K562 (cell line): Measurements from ENCODE around the gene ITPKA. TPM values are rescaled to one million over a fixed set of nuclear protein-coding genes. Genes with fewer than 3 reads are reported as not detected.

Experiments used
- ATAC-seq: fragments of 200-7000 bp; cut with Tn5 transposase; 3 replicates; pipeline ENCODE4 v1.9.1; 2020; ENCODE audit warnings: moderate library complexity
- BruUV-seq: library from RNA; stranded (reverse); fragments of 400-500 nt; replicated peaks from 2 replicates; lab custom pipeline; 2021; lab: Mats Ljungman, UMichigan
- CTCF ChIA-PET: fragments of 300-600 bp; formaldehyde crosslinking; extraction: SDS; loops from one replicate; lab custom pipeline; 2021; ENCODE audit warnings: low intra/inter-chr PET ratio; lab: Yijun Ruan, JAX
- POLR2A ChIA-PET: fragments of 300-600, 350-650 bp; sonication (Branson Sonifier 250); formaldehyde crosslinking; extraction: SDS; loops from one replicate; lab custom pipeline; 2021; ENCODE audit warnings: antibody characterized with exemption, inconsistent platforms; lab: Yijun Ruan, JAX
- DNase-seq, 4 experiments: peaks; one replicate each; pipeline versions ENCODE4 v3.0.0 to v3.0.0-alpha.2; 2011 to 2018; ENCODE audit warnings: low spot score in 3 of 4, mixed read lengths in 3 of 4; ENCODE audit errors: extremely low read depth in 1 of 4
- FAIRE-seq: peaks from 2 replicates; lab custom pipeline; 2011; peaks lifted over from hg19 to GRCh38; lab: Jason Lieb, UNC
- H2AFZ ChIP-seq: 2 replicates; pipeline ENCODE4 v1.6.0; 2011; ENCODE audit warnings: low read depth, low read length, control low read depth, inconsistent platforms
- H3K27ac ChIP-seq: fragments of 200-600 bp; 3 replicates; pipeline ENCODE4 v1.8.0; 2011; ENCODE audit warnings: low read depth, mild to moderate bottlenecking, control low read depth, inconsistent platforms, low read length, moderate library complexity, mixed read lengths; ENCODE audit errors: extremely low read depth
- H3K27me3 ChIP-seq, 2 experiments: fragments of 300-600 bp in 1 of 2; 2 replicates in 1 of 2; 3 replicates in 1 of 2; pipeline versions ENCODE4 v1.6.0 to v1.8.0; 2011; ENCODE audit warnings: inconsistent platforms in 2 of 2, low read length in 2 of 2, mild to moderate bottlenecking in 1 of 2, mixed read lengths in 1 of 2, moderate library complexity in 1 of 2; ENCODE audit not compliant: control insufficient read depth in 2 of 2, insufficient read depth in 2 of 2
- H3K36me3 ChIP-seq: fragments of 300-600 bp; 3 replicates; pipeline ENCODE4 v1.8.0; 2011; ENCODE audit warnings: mild to moderate bottlenecking, low read length, inconsistent platforms; ENCODE audit not compliant: control insufficient read depth, insufficient read depth
- H3K4me1 ChIP-seq, 2 experiments: fragments of 200-600 bp in 1 of 2; replicated peaks in 1 of 2; 2 replicates in 1 of 2; 3 replicates in 1 of 2; pipeline versions ENCODE4 v1.5.1 to v1.8.0; 2011; ENCODE audit warnings: inconsistent platforms in 2 of 2, low read length in 2 of 2, mild to moderate bottlenecking in 1 of 2, mixed read lengths in 1 of 2, moderate library complexity in 1 of 2; ENCODE audit not compliant: control insufficient read depth in 2 of 2, insufficient read depth in 2 of 2
- H3K4me2 ChIP-seq: 2 replicates; pipeline ENCODE4 v1.6.1; 2011; ENCODE audit warnings: low read length, control low read depth, inconsistent platforms, mixed read lengths; ENCODE audit not compliant: insufficient read depth
- H3K4me3 ChIP-seq: fragments of 200-600 bp; sonication (generic), shearing (Covaris generic); 2 replicates; pipeline ENCODE4 v1.5.1; 2016; ENCODE audit warnings: control low read depth, inconsistent platforms
- H3K79me2 ChIP-seq: fragments of 200-600 bp; 3 replicates; pipeline ENCODE4 v1.8.0; 2011; ENCODE audit warnings: low read length, inconsistent platforms; ENCODE audit not compliant: control insufficient read depth, insufficient read depth
- H3K9ac ChIP-seq, 2 experiments: 2 replicates each; pipeline versions ENCODE4 v1.6.0 to v1.6.1; 2011; ENCODE audit warnings: low read depth in 2 of 2, low read length in 2 of 2, control low read depth in 1 of 2, inconsistent platforms in 1 of 2, mild to moderate bottlenecking in 1 of 2, mixed read lengths in 1 of 2; ENCODE audit not compliant: insufficient read depth in 1 of 2
- H3K9me1 ChIP-seq: one replicate; pipeline ENCODE4 v1.6.0; 2011; ENCODE audit warnings: inconsistent platforms, mild to moderate bottlenecking, low read length, moderate library complexity; ENCODE audit not compliant: control insufficient read depth, insufficient read depth
- H3K9me3 ChIP-seq: replicated peaks from 2 replicates; pipeline ENCODE4 v1.5.1; 2011; ENCODE audit warnings: low read depth, low read length, inconsistent platforms; ENCODE audit not compliant: control insufficient read depth, insufficient read depth
- H4K20me1 ChIP-seq: replicated peaks from 2 replicates; pipeline ENCODE4 v1.6.1; 2011; ENCODE audit warnings: low read length, inconsistent platforms, mixed read lengths; ENCODE audit not compliant: control insufficient read depth, insufficient read depth
- KDM1A ChIP-seq, 2 experiments: fragments of 450-650 bp; IDR thresholded peaks; 2 replicates each; pipeline ENCODE4 v1.6.1; 2016; ENCODE audit warnings: mild to moderate bottlenecking in 2 of 2
- MEF2A ChIP-seq: IDR thresholded peaks from 2 replicates; pipeline ENCODE4 v1.6.1; 2011; ENCODE audit warnings: low read depth, mild to moderate bottlenecking, low read length, moderate library complexity; ENCODE audit not compliant: control insufficient read depth
- ZNF146 ChIP-seq: IDR thresholded peaks from one replicate; pipeline ENCODE4 v1.6.1; 2018; ENCODE audit warnings: missing compliant biosample characterization; ENCODE audit not compliant: unreplicated experiment
- WGBS: fragments of 100-300 bp; shearing (Covaris generic); methylation state at CpG from one replicate; pipeline ENCODE4 v1.1.6; 2016; ENCODE audit warnings: low coverage, mixed read lengths; ENCODE audit not compliant: insufficient coverage; ENCODE audit errors: missing lambda C conversion rate; 5-methylcytosine and 5-hydroxymethylcytosine counted together
- in situ Hi-C: fragments of 300-500 bp; cut with MboI; formaldehyde crosslinking; loops from 4 replicates; pipeline ENCODE4 v1.15.0; 2018; ENCODE audit warnings: inconsistent platforms, mixed read lengths
- intact Hi-C: fragments of 100-400 bp; cut with micrococcal nuclease; formaldehyde crosslinking; loops from 2 replicates; pipeline ENCODE4 v1.14.2; 2022
- polyA plus RNA-seq, 8 experiments: library from polyadenylated mRNA; depleted of rRNA in 4 of 8; stranded (reverse) in 5 of 8; unstranded in 3 of 8; fragments of >200 nt; fragmentation: Nextera tagmentation in 2 of 8; fragmentation: Illumina TruSeq in 1 of 8; extraction: Ambion mirVana in 2 of 8; extraction: Trizol in 1 of 8; gene quantifications; 2 replicates each; pipeline versions ENCODE4 v1.2.1 to v1.2.3, GENCODE V29; 2011 to 2014; ENCODE audit warnings: inconsistent platforms in 1 of 8, missing spikeins in 1 of 8
- total RNA-seq, 7 experiments: library from RNA; depleted of rRNA in 6 of 7; stranded (reverse); fragments of >200 nt in 6 of 7; fragmentation: Illumina TruSeq in 2 of 7; extraction: Trizol in 2 of 7; gene quantifications; 2 replicates each; pipeline versions ENCODE4 v1.2.1 to v1.2.3, GENCODE V29; 2011 to 2021; ENCODE audit warnings: low replicate concordance in 1 of 7
- TF ChIP-seq, protein P1 (sequence below): fragments of 450-650 bp; IDR thresholded peaks from 2 replicates; pipeline ENCODE4 v1.6.1; 2018; ENCODE audit not compliant: partially characterized antibody

ITPKA gene
- total and polyA plus RNA-seq, 9 of the 15 experiments (the other 6 are each of a cell fraction or from before 2014, with no cell fraction given), result 0.14 to 68.4 (median 11.5) TPM

DNA sequence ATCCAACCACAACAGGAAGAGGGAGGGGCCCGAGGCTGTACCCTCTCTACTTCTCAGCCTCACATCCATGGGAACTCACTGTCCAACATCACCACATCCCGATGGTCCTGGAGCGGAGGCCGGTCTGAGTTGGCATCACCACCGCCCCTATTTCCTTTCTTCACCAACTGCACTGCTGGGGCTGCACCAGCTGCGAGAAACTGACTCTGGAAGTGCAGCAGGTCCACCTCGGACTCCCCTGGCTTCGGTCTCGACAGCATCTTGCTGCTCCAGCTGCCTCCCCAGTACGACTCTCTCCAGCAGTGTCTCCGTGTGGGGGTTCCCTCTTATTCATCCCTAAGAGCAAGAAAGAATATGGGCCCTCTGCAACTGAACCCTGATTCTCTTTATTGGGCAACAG is 43.2 kb downstream of the ITPKA start (continued):
- TF ChIP-seq, protein P1, sequence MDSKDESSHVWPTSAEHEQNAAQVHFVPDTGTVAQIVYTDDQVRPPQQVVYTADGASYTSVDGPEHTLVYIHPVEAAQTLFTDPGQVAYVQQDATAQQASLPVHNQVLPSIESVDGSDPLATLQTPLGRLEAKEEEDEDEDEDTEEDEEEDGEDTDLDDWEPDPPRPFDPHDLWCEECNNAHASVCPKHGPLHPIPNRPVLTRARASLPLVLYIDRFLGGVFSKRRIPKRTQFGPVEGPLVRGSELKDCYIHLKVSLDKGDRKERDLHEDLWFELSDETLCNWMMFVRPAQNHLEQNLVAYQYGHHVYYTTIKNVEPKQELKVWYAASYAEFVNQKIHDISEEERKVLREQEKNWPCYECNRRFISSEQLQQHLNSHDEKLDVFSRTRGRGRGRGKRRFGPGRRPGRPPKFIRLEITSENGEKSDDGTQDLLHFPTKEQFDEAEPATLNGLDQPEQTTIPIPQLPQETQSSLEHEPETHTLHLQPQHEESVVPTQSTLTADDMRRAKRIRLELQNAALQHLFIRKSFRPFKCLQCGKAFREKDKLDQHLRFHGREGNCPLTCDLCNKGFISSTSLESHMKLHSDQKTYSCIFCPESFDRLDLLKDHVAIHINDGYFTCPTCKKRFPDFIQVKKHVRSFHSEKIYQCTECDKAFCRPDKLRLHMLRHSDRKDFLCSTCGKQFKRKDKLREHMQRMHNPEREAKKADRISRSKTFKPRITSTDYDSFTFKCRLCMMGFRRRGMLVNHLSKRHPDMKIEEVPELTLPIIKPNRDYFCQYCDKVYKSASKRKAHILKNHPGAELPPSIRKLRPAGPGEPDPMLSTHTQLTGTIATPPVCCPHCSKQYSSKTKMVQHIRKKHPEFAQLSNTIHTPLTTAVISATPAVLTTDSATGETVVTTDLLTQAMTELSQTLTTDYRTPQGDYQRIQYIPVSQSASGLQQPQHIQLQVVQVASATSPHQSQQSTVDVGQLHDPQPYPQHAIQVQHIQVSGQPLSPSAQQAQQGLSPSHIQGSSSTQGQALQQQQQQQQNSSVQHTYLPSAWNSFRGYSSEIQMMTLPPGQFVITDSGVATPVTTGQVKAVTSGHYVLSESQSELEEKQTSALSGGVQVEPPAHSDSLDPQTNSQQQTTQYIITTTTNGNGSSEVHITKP, result no peak

DNA sequence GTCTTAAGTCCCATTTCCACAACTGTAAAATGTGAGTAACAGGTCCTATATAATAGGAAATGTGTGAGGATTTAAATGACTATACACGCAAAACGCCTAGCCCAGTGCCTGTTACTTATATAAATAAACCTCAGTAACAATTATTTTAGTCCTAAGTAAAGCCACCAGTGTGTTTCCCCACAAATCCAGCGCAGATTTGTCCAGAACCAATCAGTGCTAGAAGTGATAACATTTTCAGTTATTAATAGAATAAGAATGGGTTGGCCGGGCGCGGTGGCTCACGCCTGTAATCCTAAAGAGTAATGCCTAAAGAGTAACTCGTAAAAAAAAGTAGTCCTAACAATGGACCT is 49.8 kb downstream of the ITPKA start:
- CTCF ChIA-PET, result no interaction called here

More for the DNA sequence above, 49.8 kb downstream of the ITPKA start:
- no peaks in the 10 kb centered on the region for H3K9me1 ChIP-seq
- H3K27ac ChIP-seq, result peak overlapping the region; percentile 86
- peaks cover 5 to 11% of the 10 kb centered on the region in 2 experiments; a peak in 3 of 5 replicates for H3K4me1 ChIP-seq
- BruUV-seq, result no TSS peak
- 0% methylated on average over 8 of the region's 8 CpGs for WGBS
- H3K9me3 ChIP-seq, result no peaks in the 10 kb centered on the region
- intact Hi-C loops (no loop called here), in situ Hi-C loops (no loop called here)
- H3K79me2 ChIP-seq, result peaks cover 25% of the 10 kb centered on the region
- TF ChIP-seq ZNF146 (CRISPR knock-in tag), result no peak
- TF ChIP-seq KDM1A (IDR thresholded peaks at IDR 0.05), result peak; percentile 79 to 83
- 0 out of 2 replicates have a peak, but pooled peaks have one; percentile 38 for TF ChIP-seq MEF2A
- peak overlapping the region; percentile 100 for H3K4me3 ChIP-seq
- H4K20me1 ChIP-seq, result 0 out of 2 replicates have a peak, but pooled peaks cover 4% of the 10 kb centered on the region
- H3K36me3 ChIP-seq, result peaks cover 12% of the 10 kb centered on the region; the same call in 1 of the 3 replicates
- ATAC-seq (no peak), DNase-seq (no peak), FAIRE-seq (no peak)
- peak overlapping the region; percentile 97 for H2AFZ ChIP-seq
- POLR2A ChIA-PET, result interaction anchor here (0.9 to 2.2 kb wide), 4 partner anchors 9 to 77 kb away, joined by 4 to 14 read pairs (median 5); no protein-coding TSS in a partner anchor
- H3K27me3 ChIP-seq, result no peaks in the 10 kb centered on the region
- peak overlapping the region; percentile 90 to 98 for H3K9ac ChIP-seq
- H3K4me2 ChIP-seq, result peak overlapping the region; percentile 98
